Fibroblast of lung (primary cell): ENCODE results near the gene ENTHD1. TPM values are rescaled to one million over a fixed set of nuclear protein-coding genes. Genes with fewer than 3 reads are reported as not detected.

ENCODE experiments used
- DNase-seq, 2 donors: peaks; one replicate each; pipeline versions ENCODE4 v3.0.0 to v3.0.0-alpha.2; 2010; ENCODE audit warnings: low read depth in 2 of 2
- H2AFZ ChIP-seq: 2 replicates; pipeline ENCODE4 v1.5.1; 2012; ENCODE audit warnings: low read length, control low read depth, inconsistent platforms
- H3K27ac ChIP-seq: 2 replicates; pipeline ENCODE4 v1.5.1; 2011; ENCODE audit warnings: low read length, control low read depth; ENCODE audit not compliant: insufficient read depth
- H3K27me3 ChIP-seq: 2 replicates; pipeline ENCODE4 v1.5.1; 2011; ENCODE audit warnings: mild to moderate bottlenecking, low read length; ENCODE audit not compliant: control insufficient read depth, insufficient read depth
- H3K36me3 ChIP-seq: 2 replicates; pipeline ENCODE4 v1.5.1; 2011; ENCODE audit warnings: low read length; ENCODE audit not compliant: control insufficient read depth, insufficient read depth
- H3K4me1 ChIP-seq: 2 replicates; pipeline ENCODE4 v1.5.1; 2011; ENCODE audit warnings: low read length; ENCODE audit not compliant: control insufficient read depth, insufficient read depth; ENCODE audit errors: extremely low read depth
- H3K4me2 ChIP-seq: 2 replicates; pipeline ENCODE4 v1.5.1; 2011; ENCODE audit warnings: low read length, control low read depth; ENCODE audit not compliant: insufficient read depth; ENCODE audit errors: extremely low read depth
- H3K4me3 ChIP-seq, 4 experiments: fragments of 200-600 bp in 1 of 4; sonication (generic) in 1 of 4; replicated peaks in 1 of 4; 2 replicates each; pipeline ENCODE4 v1.5.1; 2011 to 2016; ENCODE audit warnings: low read length in 4 of 4, low read depth in 3 of 4, mild to moderate bottlenecking in 3 of 4, control low read depth in 2 of 4, inconsistent platforms in 1 of 4, mixed read lengths in 1 of 4; ENCODE audit not compliant: insufficient read depth in 1 of 4; ENCODE audit errors: control extremely low read depth in 1 of 4
- H3K79me2 ChIP-seq: 2 replicates; pipeline ENCODE4 v1.5.1; 2012; ENCODE audit warnings: mild to moderate bottlenecking, low read length, inconsistent platforms; ENCODE audit not compliant: control insufficient read depth, insufficient read depth
- H3K9ac ChIP-seq: 2 replicates; pipeline ENCODE4 v1.5.1; 2011; ENCODE audit warnings: mild to moderate bottlenecking, low read length, control low read depth; ENCODE audit not compliant: insufficient read depth
- H3K9me3 ChIP-seq: 2 replicates; pipeline ENCODE4 v1.5.1; 2012; ENCODE audit warnings: low read depth, low read length; ENCODE audit not compliant: control insufficient read depth, insufficient read depth
- H4K20me1 ChIP-seq: 2 replicates; pipeline ENCODE4 v1.5.1; 2011; ENCODE audit warnings: low read length; ENCODE audit not compliant: control insufficient read depth, insufficient read depth; ENCODE audit errors: extremely low read depth
- CTCF ChIP-seq, 2 donors: IDR thresholded peaks in 1 of 2; conservative IDR thresholded peaks in 1 of 2; 1 replicate in 1 of 2; 2 replicates in 1 of 2; pipeline ENCODE4 v1.5.1; 2011 to 2012; ENCODE audit warnings: low read length in 2 of 2, control low read depth in 1 of 2, inconsistent platforms in 1 of 2, low read depth in 1 of 2, mild to moderate bottlenecking in 1 of 2
- EZH2 ChIP-seq: IDR thresholded peaks from 2 replicates; pipeline ENCODE4 v1.5.1; 2012; ENCODE audit warnings: low read length, control low read depth, mild to moderate bottlenecking; ENCODE audit errors: missing control alignments
- polyA plus RNA-seq, 2 donors: library from polyadenylated mRNA; depleted of rRNA in 1 of 2; stranded (reverse) in 1 of 2; unstranded in 1 of 2; fragments of >200 nt; gene quantifications; 2 replicates each; pipeline ENCODE4 v1.2.1, GENCODE V29; 2011 to 2012; ENCODE audit warnings: missing spikeins in 1 of 2
- total RNA-seq: library from RNA; depleted of rRNA; stranded (reverse); fragments of >200 nt; gene quantifications from 2 replicates; pipeline ENCODE4 v1.2.1, GENCODE V29; 2014

Gene ENTHD1
- total and polyA plus RNA-seq, 2 donors (not counting 1 experiment from before 2014, with no cell fraction given) = not detected

- H3K79me2 ChIP-seq = no peaks in the 10 kb centered on the region
- no peak for DNase-seq
- no peak overlapping the region for H3K9ac ChIP-seq
- no peak overlapping the region for H3K27ac ChIP-seq
- TF ChIP-seq EZH2 (no peak), CTCF (conservative IDR thresholded peaks at IDR 0.05 in 1 of 2, IDR thresholded peaks at IDR 0.05 in 1 of 2; ENCODE audit: low read depth in 1 of 2, low read length in 2 of 2) (no peak)
- H3K4me1 ChIP-seq = no peaks in the 10 kb centered on the region
- no peak overlapping the region for H3K4me3 ChIP-seq
- H4K20me1 ChIP-seq = no peaks in the 10 kb centered on the region
- H3K36me3 ChIP-seq = no peaks in the 10 kb centered on the region
- no peak overlapping the region for H2AFZ ChIP-seq
- H3K9me3 ChIP-seq = no peaks in the 10 kb centered on the region
- no peak overlapping the region for H3K4me2 ChIP-seq
- H3K27me3 ChIP-seq = peaks cover 2% of the 10 kb centered on the region
Measured at GRCh38 chr22:39722032-39722325, 171.6 kb downstream of the ENTHD1 start.

- no peaks in the 10 kb centered on the region for H3K79me2 ChIP-seq
- H3K4me2 ChIP-seq = no peak overlapping the region
- H3K4me1 ChIP-seq = no peaks in the 10 kb centered on the region
- DNase-seq = no peak
- no peak overlapping the region for H3K27ac ChIP-seq
- no peak overlapping the region for H3K9ac ChIP-seq
- no peak overlapping the region for H2AFZ ChIP-seq
- H4K20me1 ChIP-seq = no peaks in the 10 kb centered on the region
- no peaks in the 10 kb centered on the region for H3K36me3 ChIP-seq
- TF ChIP-seq CTCF (conservative IDR thresholded peaks at IDR 0.05 in 1 of 2, IDR thresholded peaks at IDR 0.05 in 1 of 2; ENCODE audit: low read depth in 1 of 2, low read length in 2 of 2) (no peak), EZH2 (no peak)
- no peak overlapping the region for H3K4me3 ChIP-seq
- no peaks in the 10 kb centered on the region for H3K9me3 ChIP-seq
- H3K27me3 ChIP-seq = peaks cover under 1% of the 10 kb centered on the region
Measured at GRCh38 chr22:39721206-39722031, 172.1 kb downstream of the ENTHD1 start.

- no peak overlapping the region for H3K4me2 ChIP-seq
- no peaks in the 10 kb centered on the region for H3K79me2 ChIP-seq
- H3K9me3 ChIP-seq = no peaks in the 10 kb centered on the region
- no peaks in the 10 kb centered on the region for H3K4me1 ChIP-seq
- H3K4me3 ChIP-seq = no peak overlapping the region
- H2AFZ ChIP-seq = no peak overlapping the region
- no peaks in the 10 kb centered on the region for H4K20me1 ChIP-seq
- no peaks in the 10 kb centered on the region for H3K27me3 ChIP-seq
- no peak overlapping the region for H3K27ac ChIP-seq
- H3K9ac ChIP-seq = no peak overlapping the region
- no peak for TF ChIP-seq CTCF (conservative IDR thresholded peaks at IDR 0.05 in 1 of 2, IDR thresholded peaks at IDR 0.05 in 1 of 2; ENCODE audit: low read depth in 1 of 2, low read length in 2 of 2)
- no peak for TF ChIP-seq EZH2
- H3K36me3 ChIP-seq = no peaks in the 10 kb centered on the region
- no peak for DNase-seq
Measured at GRCh38 chr22:39719559-39720450, 173.8 kb downstream of the ENTHD1 start.
